Fibroblast of skin of right biceps (primary cell): ENCODE results near the gene ZNF24.

Source experiments
- DNase-seq: peaks from one replicate; pipeline ENCODE4 v3.0.0-alpha.2; 2013

Gene ZNF24

GRCh38 chr18:35352778-35353177 is 8.6 kb upstream of the ZNF24 start:
- no peak for DNase-seq

- no peak for DNase-seq
Measured at GRCh38 chr18:35352283-35352682, 8.1 kb upstream of the ZNF24 start.

- no peak for DNase-seq
Measured at GRCh38 chr18:35348001-35348400, 3.8 kb upstream of the ZNF24 start.

DNA sequence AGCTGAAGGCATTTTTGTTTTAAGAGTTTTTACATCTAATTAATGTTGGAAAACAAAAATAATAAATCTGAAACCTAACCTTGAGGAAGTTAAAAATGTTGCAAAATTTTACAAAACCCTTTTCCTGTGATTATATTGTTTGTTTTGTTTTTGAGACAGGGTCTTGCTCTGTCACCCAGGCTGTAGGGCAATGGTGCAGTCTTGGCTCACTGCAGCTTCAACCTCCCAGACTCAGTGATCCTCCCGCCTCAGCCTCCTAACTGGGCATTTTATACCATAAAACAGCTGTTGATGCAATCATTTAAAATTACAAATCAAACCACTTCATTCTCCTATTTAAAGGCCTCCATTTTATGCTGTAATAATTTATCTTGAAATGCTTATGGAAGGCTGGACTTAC is 1.7 kb upstream of the ZNF24 start:
- no peak for DNase-seq

DNA sequence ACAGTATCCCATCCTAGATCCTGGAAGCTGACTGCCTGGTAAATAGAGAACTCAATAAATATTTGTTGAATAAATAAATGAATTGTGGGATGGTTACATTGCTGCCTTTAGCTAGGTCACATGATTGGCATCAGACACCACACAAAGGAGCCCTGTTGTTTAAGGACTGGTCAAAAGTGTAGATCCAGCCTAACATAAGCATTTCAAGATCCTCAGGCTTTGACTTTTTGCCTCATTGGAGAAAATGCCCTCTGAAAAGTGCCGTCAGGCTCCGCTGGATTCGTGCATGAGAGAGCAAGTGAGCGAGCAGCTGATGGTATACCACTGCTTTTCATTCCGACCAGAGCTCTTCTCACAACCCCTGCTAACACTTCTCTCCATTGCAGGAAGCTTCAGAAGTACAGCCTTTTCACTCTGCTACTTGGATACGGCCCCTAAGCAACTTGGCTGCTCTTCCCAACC is 1.3 kb upstream of the ZNF24 start:
- no peak for DNase-seq

- DNase-seq: no peak
Measured at GRCh38 chr18:35344736-35345459, 678 bp upstream of the ZNF24 start.

DNA sequence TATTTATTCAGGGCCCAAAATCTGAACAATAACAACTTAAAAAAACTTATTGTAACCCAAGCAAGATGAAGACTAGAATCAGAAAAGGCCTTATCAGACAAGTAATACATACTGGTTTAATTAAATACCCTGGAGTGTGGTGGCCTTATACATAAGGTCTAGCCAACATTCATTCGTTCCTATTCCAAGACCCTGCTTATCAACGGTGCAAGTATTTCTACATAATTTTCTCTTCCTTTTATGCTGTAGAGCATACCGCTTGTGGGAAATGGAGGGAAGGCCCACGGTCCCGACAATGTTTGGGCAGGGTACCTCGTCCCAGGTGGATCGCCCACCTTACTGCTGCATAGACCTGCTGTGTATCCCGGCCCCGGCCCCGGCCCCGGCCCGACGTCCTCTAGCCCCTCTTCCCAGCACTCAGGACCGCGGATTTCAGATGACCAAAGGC is 708 bp downstream of the ZNF24 start:
- no peak for DNase-seq

DNA sequence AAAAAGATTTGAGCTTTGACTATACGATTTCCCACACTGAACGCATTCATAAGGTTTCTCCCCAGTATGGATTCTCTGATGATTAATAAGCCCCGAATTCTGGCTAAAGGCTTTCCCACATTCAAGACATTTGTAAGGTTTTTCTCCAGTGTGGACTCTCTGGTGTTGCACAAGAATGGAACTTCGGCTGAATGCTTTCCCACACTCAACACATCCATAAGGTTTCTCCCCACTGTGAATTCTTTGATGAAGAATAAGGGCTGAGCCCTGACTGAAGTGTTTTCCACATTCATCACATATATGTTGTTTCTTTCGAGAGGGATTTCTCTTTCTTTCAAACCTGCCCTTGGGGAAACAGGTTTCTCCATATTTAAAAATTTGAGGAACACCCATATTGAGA is 6.9 kb downstream of the ZNF24 start:
- DNase-seq: no peak

DNA sequence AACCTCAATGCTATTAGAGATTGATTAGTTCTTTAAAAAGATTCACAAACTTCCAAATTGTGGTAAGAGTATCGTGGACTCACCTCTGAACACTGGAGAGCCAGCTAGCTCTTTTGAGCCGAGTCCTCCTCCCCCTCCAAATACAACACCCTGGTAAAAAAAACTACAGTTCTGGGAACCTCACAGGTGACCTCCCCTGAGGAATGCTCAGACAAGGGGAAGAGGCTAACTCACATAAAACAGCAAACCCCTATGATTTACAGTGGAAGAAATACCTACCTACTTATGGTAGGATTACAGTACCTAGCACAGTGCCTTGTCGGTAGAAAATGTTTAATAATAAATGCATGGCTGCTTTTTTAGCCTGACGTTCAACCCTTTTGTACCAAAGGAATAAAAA is 8.4 kb downstream of the ZNF24 start:
- no peak for DNase-seq

DNA sequence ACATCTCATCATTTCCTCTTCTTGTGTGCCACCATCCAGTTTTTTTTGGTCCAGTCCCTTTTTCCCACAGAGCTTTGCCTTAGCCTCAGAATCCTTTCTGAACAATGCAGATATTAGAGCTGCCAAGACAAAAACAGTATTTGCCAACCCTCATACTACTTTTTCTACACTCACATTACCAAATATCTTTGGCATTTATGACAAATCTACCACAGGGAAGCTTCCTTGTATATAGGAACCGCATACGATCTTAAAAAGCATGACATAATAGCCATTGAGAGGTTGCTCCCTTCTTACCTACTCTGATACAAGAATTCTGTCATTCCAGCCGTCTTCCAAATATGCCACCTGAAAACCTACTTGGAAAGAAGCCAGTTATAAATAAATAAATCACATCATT is 9.4 kb downstream of the ZNF24 start:
- DNase-seq: peak; percentile 21

- DNase-seq: no peak
Measured at GRCh38 chr18:35334212-35334611, 10.0 kb downstream of the ZNF24 start.

- DNase-seq: no peak
Measured at GRCh38 chr18:35331367-35332087, 12.7 kb downstream of the ZNF24 start.

DNA sequence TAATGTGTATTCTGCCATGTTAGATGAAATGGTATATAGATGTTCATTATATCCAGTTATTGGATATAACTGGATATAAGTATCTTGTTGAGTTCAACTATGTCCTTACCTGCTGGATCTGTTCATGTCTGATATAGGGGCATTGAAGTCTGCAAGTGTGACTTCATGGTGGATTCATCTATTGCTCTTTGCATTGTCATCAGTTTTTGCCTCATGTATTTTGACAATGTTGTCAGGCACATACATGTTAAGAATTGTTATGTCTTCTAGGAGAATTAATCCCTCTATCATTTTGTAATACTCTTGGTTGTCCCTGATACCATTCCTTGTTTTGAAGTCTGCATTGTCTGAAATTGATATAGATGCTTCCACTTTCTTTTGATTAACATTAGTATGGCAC is 15.4 kb downstream of the ZNF24 start:
- DNase-seq: no peak

- no peak for DNase-seq
Measured at GRCh38 chr18:35326695-35327387, 17.4 kb downstream of the ZNF24 start.

- peak; percentile 41 for DNase-seq
Measured at GRCh38 chr18:35324926-35325655, 19.1 kb downstream of the ZNF24 start.

DNA sequence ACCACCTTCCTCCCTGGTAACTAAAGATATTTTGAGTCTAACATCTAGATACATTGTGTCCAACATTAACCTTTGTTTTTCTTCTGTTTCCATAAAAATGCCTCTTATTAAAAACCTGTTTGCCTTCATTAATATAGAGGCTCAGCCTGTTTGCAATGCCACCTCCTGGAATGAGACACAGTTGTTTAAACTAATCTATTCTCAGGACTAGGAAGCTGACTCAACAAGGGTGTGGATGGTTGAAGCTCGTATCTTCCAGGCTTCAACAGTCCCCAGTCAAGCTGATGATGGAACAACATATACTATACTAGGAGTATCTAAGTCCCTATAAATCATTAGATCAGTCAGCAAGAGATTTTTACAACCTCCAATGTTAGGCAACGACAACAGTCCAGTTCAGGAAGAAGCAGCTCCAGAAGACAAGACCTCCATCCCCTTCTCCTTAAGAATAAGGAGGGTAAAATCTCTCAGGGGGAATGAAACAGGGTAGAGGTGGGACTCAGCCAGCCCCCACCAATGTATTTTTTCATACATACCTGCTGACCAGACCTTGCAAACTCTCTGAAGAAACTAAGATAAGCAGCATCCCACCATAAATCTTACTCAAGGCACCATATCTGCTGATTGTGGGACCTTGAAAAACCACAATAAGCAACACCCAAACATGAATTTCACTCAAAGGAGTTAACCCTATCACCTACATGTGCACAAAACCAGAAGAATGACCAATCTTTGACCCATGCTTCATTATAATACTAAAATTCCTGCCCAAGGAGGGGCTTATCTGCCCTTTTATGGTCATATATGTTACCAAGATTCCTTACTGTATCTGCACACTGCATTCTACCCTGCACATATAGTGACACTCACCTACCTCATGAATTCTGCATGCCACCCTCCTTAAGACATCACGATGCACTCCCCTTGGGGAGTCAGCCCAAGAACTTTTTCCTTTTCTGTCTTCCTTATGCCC is 21.4 kb downstream of the ZNF24 start:
- DNase-seq: no peak

GRCh38 chr18:35311496-35311895 is 32.7 kb downstream of the ZNF24 start:
- DNase-seq: peak; percentile 34

GRCh38 chr18:35306588-35307250 is 37.5 kb downstream of the ZNF24 start:
- no peak for DNase-seq

- DNase-seq: no peak
Measured at GRCh38 chr18:35303610-35304009, 40.6 kb downstream of the ZNF24 start.

GRCh38 chr18:35296060-35296459 is 48.2 kb downstream of the ZNF24 start:
- DNase-seq: no peak

- no peak for DNase-seq
Measured at GRCh38 chr18:35291166-35291565, 53.1 kb downstream of the ZNF24 start.
